B cell (primary cell): ENCODE results near the gene GRM4. TPM values are rescaled to one million over a fixed set of nuclear protein-coding genes. Genes with fewer than 3 reads are reported as not detected.

ENCODE experiments used
- ATAC-seq: fragments of 200-7000 bp; cut with Tn5 transposase; one replicate; pipeline ENCODE4 v1.10.0; 2021; ENCODE audit warnings: low read depth, mild to moderate bottlenecking, moderate number of reproducible peaks, moderate library complexity
- CTCF ChIA-PET: fragments of 350-600 bp; sonication (Branson Sonifier 250); formaldehyde crosslinking; loops from one replicate; lab custom pipeline; 2021; ENCODE audit warnings: antibody characterized with exemption, inconsistent platforms; lab: Charles Lee
- POLR2A ChIA-PET: fragments of 350-600 bp; sonication (Branson Sonifier 250); formaldehyde crosslinking; loops from one replicate; lab custom pipeline; 2021; ENCODE audit warnings: antibody characterized with exemption; lab: Charles Lee
- DNase-seq: peaks from one replicate; pipeline ENCODE4 v3.0.0; 2013
- H2AFZ ChIP-seq: 2 replicates; pipeline ENCODE4 v1.6.1; 2012; ENCODE audit warnings: mild to moderate bottlenecking, low read depth, low read length; ENCODE audit not compliant: insufficient read depth, poor library complexity, severe bottlenecking
- H3K27ac ChIP-seq, 2 donors: 1 replicate in 1 of 2; 2 replicates in 1 of 2; pipeline ENCODE4 v1.5.1; 2012 to 2013; ENCODE audit warnings: low read length in 2 of 2, mild to moderate bottlenecking in 2 of 2, moderate library complexity in 1 of 2
- H3K27me3 ChIP-seq, 4 experiments: fragments of 200-600 bp in 1 of 4; sonication (generic) in 1 of 4; replicated peaks in 1 of 4; 1 replicate in 2 of 4; 2 replicates in 2 of 4; pipeline versions ENCODE4 v1.6.1 to v1.7.0; 2013 to 2016; ENCODE audit warnings: low read length in 3 of 4, mild to moderate bottlenecking in 2 of 4, mixed read lengths in 1 of 4, moderate library complexity in 1 of 4; ENCODE audit not compliant: insufficient read depth in 4 of 4, control insufficient read depth in 3 of 4; ENCODE audit errors: control extremely low read depth in 1 of 4
- H3K36me3 ChIP-seq, 2 experiments: replicated peaks in 1 of 2; 1 replicate in 1 of 2; 2 replicates in 1 of 2; pipeline versions ENCODE4 v1.6.1 to v1.7.1; 2013; ENCODE audit warnings: low read length in 1 of 2; ENCODE audit not compliant: insufficient read depth in 2 of 2, control insufficient read depth in 1 of 2; ENCODE audit errors: control extremely low read depth in 1 of 2, extremely low read depth in 1 of 2
- H3K4me1 ChIP-seq, 2 donors: fragments of 200-600 bp in 1 of 2; sonication (generic) in 1 of 2; 1 replicate in 1 of 2; 2 replicates in 1 of 2; pipeline versions ENCODE4 v1.5.1 to v1.6.1; 2013 to 2017; ENCODE audit warnings: low read length in 2 of 2; ENCODE audit not compliant: control insufficient read depth in 2 of 2, insufficient read depth in 2 of 2
- H3K4me2 ChIP-seq: replicated peaks from 2 replicates; pipeline ENCODE3; 2012; ENCODE audit warnings: mild to moderate bottlenecking, low read depth, low read length; ENCODE audit not compliant: poor library complexity, severe bottlenecking
- H3K4me3 ChIP-seq, 5 experiments: fragments of 200-600 bp in 1 of 5; sonication (generic) in 1 of 5; 1 replicate in 3 of 5; 2 replicates in 2 of 5; pipeline versions ENCODE4 v1.5.1 to v1.7.0; 2011 to 2016; ENCODE audit warnings: low read length in 4 of 5, mild to moderate bottlenecking in 4 of 5, low read depth in 2 of 5, control low read depth in 1 of 5, moderate library complexity in 1 of 5; ENCODE audit not compliant: insufficient read depth in 1 of 5; ENCODE audit errors: control extremely low read depth in 1 of 5, extremely low read depth in 1 of 5
- H3K79me2 ChIP-seq: fragments of 200-600 bp; sonication (generic); one replicate; pipeline ENCODE4 v1.6.0; 2016; ENCODE audit warnings: low read length; ENCODE audit not compliant: control insufficient read depth, insufficient read depth
- H3K9ac ChIP-seq: fragments of 200-600 bp; sonication (generic); 2 replicates; pipeline ENCODE4 v1.6.1; 2017; ENCODE audit warnings: mild to moderate bottlenecking, low read length, moderate library complexity
- H3K9me3 ChIP-seq, 3 donors: one replicate each; pipeline versions ENCODE4 v1.6.1 to v1.7.1; 2013; ENCODE audit warnings: low read length in 2 of 3; ENCODE audit not compliant: control insufficient read depth in 2 of 3, insufficient read depth in 1 of 3; ENCODE audit errors: control extremely low read depth in 1 of 3
- H4K20me1 ChIP-seq: 2 replicates; pipeline ENCODE4 v1.6.0; 2012; ENCODE audit warnings: mild to moderate bottlenecking, low read length; ENCODE audit not compliant: insufficient read depth, control insufficient read depth, poor library complexity, severe bottlenecking
- H3K27ac Mint-ChIP-seq: one replicate; pipeline ENCODE4 v1.8.0; 2021; ENCODE audit warnings: mixed read lengths
- H3K27me3 Mint-ChIP-seq: one replicate; pipeline ENCODE4 v1.8.0; 2021; ENCODE audit warnings: mixed read lengths
- H3K4me1 Mint-ChIP-seq: one replicate; pipeline ENCODE4 v1.8.0; 2021; ENCODE audit warnings: mixed read lengths
- H3K4me3 Mint-ChIP-seq: one replicate; pipeline ENCODE4 v1.8.0; 2021; ENCODE audit warnings: mixed read lengths
- H3K9me3 Mint-ChIP-seq: one replicate; pipeline ENCODE4 v1.8.0; 2022; ENCODE audit warnings: mixed read lengths; ENCODE audit not compliant: insufficient read depth
- CTCF ChIP-seq: fragments of 200-600 bp; IDR thresholded peaks from one replicate; pipeline ENCODE4 v1.8.0; 2022; ENCODE audit warnings: antibody characterized with exemption, mild to moderate bottlenecking
- EZH2 ChIP-seq: IDR thresholded peaks from 2 replicates; pipeline ENCODE4 v1.6.1; 2012; ENCODE audit warnings: borderline replicate concordance, low read depth, mild to moderate bottlenecking, moderate library complexity, low read length; ENCODE audit not compliant: insufficient read depth, poor library complexity, severe bottlenecking
- WGBS: methylation state at CpG from one replicate; pipeline ENCODE4 v1.1.5; 2013; ENCODE audit warnings: missing lambda C conversion rate; ENCODE audit not compliant: insufficient coverage; 5-methylcytosine and 5-hydroxymethylcytosine counted together
- intact Hi-C: fragments of 100-400 bp; cut with micrococcal nuclease; formaldehyde crosslinking; loops from one replicate; pipeline ENCODE4 v1.10.0; 2022
- polyA plus RNA-seq: library from polyadenylated mRNA; depleted of rRNA; stranded (reverse); fragments of >200 nt; gene quantifications from 2 replicates; pipeline ENCODE4 v1.2.3, GENCODE V29; 2012
- total RNA-seq, 2 donors: library from RNA; stranded (reverse); fragments of 120-200 nt in 1 of 2; gene quantifications; 1 replicate in 1 of 2; 2 replicates in 1 of 2; pipeline versions ENCODE4 v1.2.3 to v1.2.4, GENCODE V29; 2013 to 2022

GRM4 gene
- total and polyA plus RNA-seq, 2 donors (not counting 1 experiment from before 2014, with no cell fraction given), result 0.04 TPM; not detected in 1

- no peak overlapping the region for H3K27ac Mint-ChIP-seq
- no peaks in the 10 kb centered on the region for H4K20me1 ChIP-seq
- intact Hi-C loops, result no loop called here
- H3K4me1 ChIP-seq, result no peaks in the 10 kb centered on the region
- H3K36me3 ChIP-seq, result no peaks in the 10 kb centered on the region
- CTCF ChIA-PET, result no interaction called here
- ATAC-seq (no peak), DNase-seq (no peak)
- no peak overlapping the region for H3K27ac ChIP-seq
- 79% methylated on average over 19 of the region's 21 CpGs for WGBS
- no peaks in the 10 kb centered on the region for H3K79me2 ChIP-seq
- no peak overlapping the region for H3K4me3 ChIP-seq
- peaks cover 0 to 10% (median 0%) of the 10 kb centered on the region in 4 experiments for H3K27me3 ChIP-seq
- no peak overlapping the region for H3K4me2 ChIP-seq
- TF ChIP-seq CTCF (no peak), EZH2 (no peak)
- no peak overlapping the region for H3K9ac ChIP-seq
- no peaks in the 10 kb centered on the region for H3K4me1 Mint-ChIP-seq
- H3K9me3 ChIP-seq, result peaks cover 0 to 10% (median 0%) of the 10 kb centered on the region in 3 donors
- no peak overlapping the region for H3K4me3 Mint-ChIP-seq
- peaks cover 2% of the 10 kb centered on the region for H3K9me3 Mint-ChIP-seq
- POLR2A ChIA-PET, result no interaction called here
- peaks cover 40% of the 10 kb centered on the region for H3K27me3 Mint-ChIP-seq
- no peak overlapping the region for H2AFZ ChIP-seq
Observed at GRCh38 chr6:33993653-33994471, 152.0 kb downstream of the GRM4 start.

- Mint-ChIP-seq H3K9me3 (peaks cover 2% of the 10 kb centered on the region), H3K27me3 (peaks cover 33% of the 10 kb centered on the region), H3K4me3 (no peak overlapping the region), H3K4me1 (no peaks in the 10 kb centered on the region), H3K27ac (no peak overlapping the region)
- Histone ChIP-seq H3K27me3 (peaks cover 0 to 10% (median 0%) of the 10 kb centered on the region in 4 experiments), H3K27ac (no peak overlapping the region), H3K9me3 (peaks cover 0 to 9% (median 0%) of the 10 kb centered on the region in 3 donors), H3K36me3 (no peaks in the 10 kb centered on the region), H3K4me2 (no peak overlapping the region), H4K20me1 (no peaks in the 10 kb centered on the region), H3K4me3 (no peak overlapping the region), H3K79me2 (no peaks in the 10 kb centered on the region), H3K4me1 (no peaks in the 10 kb centered on the region), H3K9ac (no peak overlapping the region), H2AFZ (no peak overlapping the region)
- ChIA-PET POLR2A (no interaction called here), CTCF (no interaction called here)
- DNase-seq, result no peak
- intact Hi-C loops, result no loop called here
- TF ChIP-seq EZH2 (no peak), CTCF (no peak)
- 84% methylated on average over 11 of the region's 11 CpGs for WGBS
- no peak for ATAC-seq
Observed at GRCh38 chr6:33993091-33993490, 152.8 kb downstream of the GRM4 start.
